Measurements from ENCODE around the gene DES. TPM values are rescaled to one million over a fixed set of nuclear protein-coding genes. Genes with fewer than 3 reads are reported as not detected.

DES gene
- total and polyA plus RNA-seq, 9 of the 15 experiments (the other 6 are each of a cell fraction or from before 2014, with no cell fraction given), result 2.5 to 58.9 (median 21.9) TPM

- TF ChIP-seq ZBTB40 (IDR thresholded peaks at IDR 0.05), result no peak
- no peak for TF ChIP-seq ZBTB40 (CRISPR knock-in tag; IDR thresholded peaks at IDR 0.05)
- TF ChIP-seq CHD4 (IDR thresholded peaks at IDR 0.05; ENCODE audit: insufficient read depth, insufficient replicate concordance, low read depth, low read length, poor library complexity, severe bottlenecking), result no peak
- no peak for TF ChIP-seq ZBTB49 (CRISPR knock-in tag; IDR thresholded peaks at IDR 0.05; ENCODE audit: borderline replicate concordance)
- TF ChIP-seq ZNF239 (CRISPR knock-in tag; IDR thresholded peaks at IDR 0.05), result no peak
Measured at GRCh38 chr2:219473511-219473910, 55.3 kb downstream of the DES start (continued).

Measured in K562 (cell line).